ENCODE data around the gene APELA.

DNA sequence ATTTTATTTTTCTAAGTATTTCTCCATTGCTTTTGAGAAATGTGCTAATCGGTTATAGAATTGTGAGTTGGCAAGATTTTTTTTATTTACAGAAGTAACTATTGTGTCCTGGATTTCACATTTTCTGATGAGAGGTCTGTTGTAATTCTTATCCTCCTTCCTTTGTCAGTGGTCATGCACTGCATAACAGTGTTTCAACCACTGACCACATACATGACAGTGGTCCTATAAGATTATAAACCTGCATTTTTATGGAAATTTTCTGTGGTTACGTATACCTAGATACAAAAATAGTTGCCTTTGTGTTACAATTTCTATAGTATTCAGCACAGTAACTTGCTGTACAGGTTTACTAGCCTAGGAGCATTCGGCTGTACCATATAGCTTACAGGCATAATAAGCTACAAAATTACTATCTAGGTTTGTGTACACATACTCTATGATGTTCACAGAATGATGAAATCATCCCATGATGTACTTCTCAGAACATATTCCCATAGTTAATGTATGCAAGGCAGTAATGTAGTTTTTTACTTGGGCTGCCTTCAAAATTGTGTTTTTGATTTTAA lies 47.8 kb downstream of the APELA start:
- TF ChIP-seq, protein P1, sequence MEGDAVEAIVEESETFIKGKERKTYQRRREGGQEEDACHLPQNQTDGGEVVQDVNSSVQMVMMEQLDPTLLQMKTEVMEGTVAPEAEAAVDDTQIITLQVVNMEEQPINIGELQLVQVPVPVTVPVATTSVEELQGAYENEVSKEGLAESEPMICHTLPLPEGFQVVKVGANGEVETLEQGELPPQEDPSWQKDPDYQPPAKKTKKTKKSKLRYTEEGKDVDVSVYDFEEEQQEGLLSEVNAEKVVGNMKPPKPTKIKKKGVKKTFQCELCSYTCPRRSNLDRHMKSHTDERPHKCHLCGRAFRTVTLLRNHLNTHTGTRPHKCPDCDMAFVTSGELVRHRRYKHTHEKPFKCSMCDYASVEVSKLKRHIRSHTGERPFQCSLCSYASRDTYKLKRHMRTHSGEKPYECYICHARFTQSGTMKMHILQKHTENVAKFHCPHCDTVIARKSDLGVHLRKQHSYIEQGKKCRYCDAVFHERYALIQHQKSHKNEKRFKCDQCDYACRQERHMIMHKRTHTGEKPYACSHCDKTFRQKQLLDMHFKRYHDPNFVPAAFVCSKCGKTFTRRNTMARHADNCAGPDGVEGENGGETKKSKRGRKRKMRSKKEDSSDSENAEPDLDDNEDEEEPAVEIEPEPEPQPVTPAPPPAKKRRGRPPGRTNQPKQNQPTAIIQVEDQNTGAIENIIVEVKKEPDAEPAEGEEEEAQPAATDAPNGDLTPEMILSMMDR (IDR thresholded peaks at IDR 0.05): no peak
- no peak for TF ChIP-seq POLR2A (IDR thresholded peaks at IDR 0.05)

Measured in testis (tissue), 2 donors.